Fibroblast of skin of back (primary cell): ENCODE measurements around the gene S100A2. TPM values are rescaled to one million over a fixed set of nuclear protein-coding genes. Genes with fewer than 3 reads are reported as not detected.
A peak's percentile ranks its signal among the peaks of the same experiment; 100 is the strongest.

Experiments
- DNase-seq: peaks from one replicate; pipeline ENCODE4 v3.0.0-alpha.2; 2013
- polyA plus RNA-seq, 2 experiments: library from polyadenylated mRNA; unstranded; fragments of 120-200 nt; gene quantifications; one replicate each; pipeline ENCODE4 v1.2.1, GENCODE V29; 2013; ENCODE audit not compliant: insufficient read length in 2 of 2

The S100A2 gene
- 9.2 TPM for polyA plus RNA-seq (2013, experiment 1 of 2; ENCODE audit: insufficient read length)
- 5.7 TPM for polyA plus RNA-seq (2013, experiment 2 of 2; ENCODE audit: insufficient read length)

DNA sequence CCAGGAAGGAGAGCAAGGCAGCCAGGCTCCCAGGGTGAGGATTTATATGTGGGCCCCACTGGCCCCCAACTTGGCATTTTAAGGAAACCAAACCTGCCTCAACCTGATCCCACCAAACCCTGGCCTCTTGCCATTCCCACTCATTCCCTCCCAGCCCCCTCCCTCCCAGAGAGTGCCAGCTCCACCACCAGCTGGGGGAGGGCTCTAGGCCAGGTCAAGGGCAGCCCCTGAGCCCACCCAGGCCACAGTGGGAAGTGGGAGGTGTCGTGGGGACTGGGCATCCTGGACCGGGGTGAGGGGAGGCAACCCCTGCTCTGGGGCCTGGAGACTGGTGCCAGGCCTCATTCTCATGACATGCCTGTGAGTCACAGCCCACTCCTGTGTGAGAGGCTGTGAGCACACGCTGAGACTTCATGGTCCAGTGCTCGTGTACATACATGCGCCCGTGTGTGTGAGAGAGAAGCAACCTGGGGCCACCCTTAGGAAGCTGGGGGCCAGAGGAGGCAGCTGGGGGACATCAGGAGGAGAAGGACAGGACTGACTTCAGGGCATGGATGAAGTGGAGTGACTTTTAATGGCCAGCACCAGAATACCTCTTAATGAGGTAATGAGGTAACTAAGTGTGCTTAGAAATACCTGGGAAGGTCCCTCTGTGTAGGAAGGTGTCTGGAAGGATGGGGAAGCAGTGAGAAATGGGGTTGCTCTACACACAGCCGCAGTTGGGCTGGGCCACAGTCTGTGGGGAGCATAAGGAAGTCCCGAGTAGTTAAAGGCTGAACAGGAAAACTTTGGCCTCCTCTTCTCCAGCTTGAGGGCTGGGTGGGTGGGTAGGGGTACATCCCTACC, at the start of gene S100A2:
S100A2 (minus strand) TSS at position 316 of the 846 bp plus-strand sequence. CDS start 1,967 bp downstream, outside the sequence.
- peak; percentile 97 for DNase-seq

DNA sequence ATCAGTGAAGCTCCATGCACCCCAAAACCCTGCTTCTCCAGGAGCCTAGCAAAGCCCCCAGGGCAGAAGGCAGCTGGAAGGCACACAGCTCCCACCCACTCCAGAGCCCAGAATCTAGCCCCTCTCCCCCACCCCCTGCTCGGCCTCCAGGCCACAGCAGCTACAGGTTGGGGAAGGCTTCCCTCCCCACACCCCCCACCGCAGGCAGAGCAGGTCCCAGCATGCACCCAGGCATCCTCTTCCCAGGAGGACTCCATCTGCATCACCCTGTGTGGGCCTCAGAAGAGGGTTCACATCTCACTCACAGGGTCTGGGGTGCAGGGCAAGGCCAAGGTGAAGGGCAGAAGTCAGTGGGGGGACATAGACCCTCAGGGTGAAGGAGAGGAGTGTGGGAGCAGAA, 49.8 kb upstream of the S100A2 start:
- no peak for DNase-seq

DNA sequence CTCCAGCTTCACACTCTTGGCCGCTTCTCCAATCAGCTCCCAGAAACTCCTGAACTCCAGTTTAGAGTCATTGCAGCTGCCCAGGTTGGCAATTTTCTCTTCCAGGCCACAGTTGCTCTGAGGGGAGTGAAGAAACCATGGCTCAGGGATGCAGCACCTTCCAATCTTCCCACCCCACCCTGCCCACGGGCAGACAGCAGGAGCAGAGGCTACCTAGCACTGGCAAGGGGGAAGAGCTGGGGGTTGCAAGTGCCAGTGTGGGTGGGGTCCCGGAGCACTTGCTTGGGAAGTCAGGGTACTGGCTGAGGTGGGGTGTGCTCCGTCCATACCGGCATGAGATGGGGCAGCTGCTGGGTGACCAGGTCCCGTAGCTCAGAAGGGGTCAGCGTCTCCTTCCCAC, 49.3 kb upstream of the S100A2 start:
- DNase-seq: no peak

DNA sequence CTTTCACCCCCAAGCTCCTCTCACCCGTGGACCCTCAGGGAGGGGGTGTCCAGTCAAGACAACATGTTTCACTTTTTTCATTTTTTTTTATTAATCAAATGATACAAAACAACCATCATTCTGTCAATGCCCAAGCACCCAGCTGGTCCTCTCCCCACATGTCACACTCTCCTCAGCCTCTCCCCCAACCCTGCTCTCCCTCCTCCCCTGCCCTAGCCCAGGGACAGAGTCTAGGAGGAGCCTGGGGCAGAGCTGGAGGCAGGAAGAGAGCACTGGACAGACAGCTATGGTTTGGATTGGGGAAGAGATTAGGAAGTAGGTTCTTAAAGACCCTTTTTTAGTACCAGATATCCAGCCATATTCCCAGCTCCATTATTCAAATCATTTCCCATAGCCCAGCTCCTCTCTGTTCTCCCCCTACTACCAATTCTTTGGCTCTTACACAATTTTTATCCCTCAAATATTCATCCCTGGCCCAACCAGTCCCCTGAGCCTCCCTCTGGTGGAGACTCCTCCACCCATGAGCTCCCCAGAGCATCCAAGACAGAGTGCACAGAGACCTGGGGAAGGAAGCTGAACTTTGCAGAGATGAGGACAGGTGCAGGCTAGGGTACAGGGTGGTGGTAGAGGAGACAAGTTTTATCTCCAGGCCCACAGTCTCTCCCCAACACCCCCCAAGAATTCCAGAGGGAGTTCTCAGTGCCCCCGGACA, 48.7 kb upstream of the S100A2 start:
- no peak for DNase-seq

GRCh38 chr1:153613406-153613805, 47.8 kb upstream of the S100A2 start:
- DNase-seq: no peak

DNA sequence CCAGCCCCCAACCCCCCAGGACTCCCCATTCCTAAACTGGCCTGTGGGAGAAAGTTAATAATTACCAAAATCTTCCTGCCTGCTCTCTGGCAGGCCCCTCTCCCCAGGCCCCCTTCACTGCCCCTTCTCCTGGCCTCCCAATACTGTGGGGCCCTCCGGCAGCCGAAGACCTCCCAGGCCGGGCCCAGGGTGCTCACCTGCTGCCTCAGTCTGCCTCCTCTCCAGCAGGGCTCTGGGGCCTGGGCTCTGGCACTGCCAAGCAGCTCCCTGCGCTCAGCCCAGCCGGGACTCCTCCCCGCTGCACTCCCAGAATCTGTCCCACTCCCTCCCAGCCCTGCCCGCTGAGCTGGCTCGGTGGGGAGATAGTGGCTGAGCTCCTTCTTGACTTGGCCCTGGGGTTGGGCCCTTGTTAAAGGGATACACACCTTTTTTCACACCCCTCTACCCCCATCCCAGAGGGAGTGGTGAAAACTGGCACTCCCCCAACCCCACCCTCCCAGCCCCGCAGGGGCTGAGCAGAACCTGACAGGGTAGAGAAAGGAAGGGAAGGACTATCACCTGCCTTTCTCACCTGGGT, 47.2 kb upstream of the S100A2 start, which contains the start of gene S100A16:
S100A16 (minus strand) TSS at position 383 of the 577 bp plus-strand sequence. CDS start 4,986 bp downstream, outside the sequence.
- DNase-seq: peak; percentile 82

DNA sequence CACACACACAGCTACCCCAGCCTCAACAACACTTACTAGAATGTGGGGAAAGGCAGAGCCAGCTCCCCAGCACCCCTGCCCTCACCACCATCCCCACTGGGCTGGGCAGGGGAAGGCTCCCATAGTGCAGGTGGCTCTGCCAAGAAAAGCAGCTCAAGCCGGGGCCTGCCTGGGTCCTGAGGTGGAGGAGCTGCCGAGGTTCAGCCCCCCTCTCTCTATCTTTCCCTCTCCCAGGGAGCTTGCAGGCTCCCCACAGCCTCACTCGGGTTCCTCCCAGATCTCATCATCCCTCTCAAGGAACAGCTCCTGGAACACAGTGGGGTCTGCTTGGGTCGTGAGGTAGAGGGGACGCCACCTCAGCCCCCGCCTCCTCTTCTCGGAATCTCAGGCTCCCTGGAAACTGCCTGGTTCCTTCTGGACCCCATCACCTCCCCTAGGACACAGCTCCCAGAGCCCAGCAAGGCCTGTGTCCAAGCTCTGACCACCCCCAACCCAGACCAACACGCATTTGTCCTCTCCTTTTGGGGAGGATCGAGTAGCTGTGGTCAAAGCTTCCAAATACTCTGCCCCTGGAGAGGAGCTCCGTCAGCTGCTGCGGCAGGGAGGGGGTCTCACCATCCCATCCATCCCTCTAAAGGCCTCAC, 46.6 kb upstream of the S100A2 start:
- DNase-seq: no peak

DNA sequence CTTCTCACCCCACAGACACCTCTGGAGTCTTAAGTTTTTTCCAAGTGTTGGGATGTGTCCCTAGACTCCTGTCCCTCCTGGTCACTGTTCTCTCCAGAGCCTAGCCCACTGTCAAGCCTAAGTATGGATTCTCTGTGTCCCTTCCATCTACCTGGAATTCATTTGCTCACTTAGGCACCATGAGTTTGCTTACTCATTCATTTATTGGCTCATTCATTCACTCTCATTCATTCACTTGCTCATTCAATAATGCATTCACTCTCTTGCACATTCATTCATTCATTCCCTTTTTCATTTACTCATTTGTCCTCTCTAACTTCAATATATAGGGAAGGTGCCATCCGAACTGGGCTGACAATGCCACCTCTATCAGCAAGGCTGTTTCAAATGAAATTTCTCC, 45.7 kb upstream of the S100A2 start:
- DNase-seq: no peak

DNA sequence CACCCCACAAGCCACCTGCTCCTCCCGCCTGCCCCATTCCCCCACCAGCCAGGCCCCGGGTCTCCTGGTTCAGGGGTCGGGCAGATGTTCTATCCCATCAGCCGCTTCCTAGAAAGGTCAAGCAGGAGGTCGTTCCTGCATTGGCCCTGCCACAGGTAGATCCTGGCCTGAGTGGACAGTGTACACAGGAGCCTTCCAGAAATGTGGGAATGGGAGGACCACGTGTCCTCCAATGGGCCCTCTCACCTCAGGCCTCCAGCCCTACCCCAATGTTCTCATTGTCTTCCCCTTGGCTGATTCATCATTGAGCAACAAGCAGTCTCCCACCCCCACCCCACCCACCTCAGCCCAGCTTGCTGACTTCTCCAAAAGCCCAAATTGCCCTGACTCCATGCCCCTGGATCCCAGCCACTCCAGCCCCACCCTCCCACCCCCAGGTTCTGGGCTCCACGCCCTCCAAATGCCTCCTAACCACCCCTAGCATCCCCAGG, 45.2 kb upstream of the S100A2 start:
- no peak for DNase-seq

GRCh38 chr1:153610334-153610733, 44.7 kb upstream of the S100A2 start:
- DNase-seq: no peak

GRCh38 chr1:153609585-153609907, 43.9 kb upstream of the S100A2 start:
- no peak for DNase-seq

DNA sequence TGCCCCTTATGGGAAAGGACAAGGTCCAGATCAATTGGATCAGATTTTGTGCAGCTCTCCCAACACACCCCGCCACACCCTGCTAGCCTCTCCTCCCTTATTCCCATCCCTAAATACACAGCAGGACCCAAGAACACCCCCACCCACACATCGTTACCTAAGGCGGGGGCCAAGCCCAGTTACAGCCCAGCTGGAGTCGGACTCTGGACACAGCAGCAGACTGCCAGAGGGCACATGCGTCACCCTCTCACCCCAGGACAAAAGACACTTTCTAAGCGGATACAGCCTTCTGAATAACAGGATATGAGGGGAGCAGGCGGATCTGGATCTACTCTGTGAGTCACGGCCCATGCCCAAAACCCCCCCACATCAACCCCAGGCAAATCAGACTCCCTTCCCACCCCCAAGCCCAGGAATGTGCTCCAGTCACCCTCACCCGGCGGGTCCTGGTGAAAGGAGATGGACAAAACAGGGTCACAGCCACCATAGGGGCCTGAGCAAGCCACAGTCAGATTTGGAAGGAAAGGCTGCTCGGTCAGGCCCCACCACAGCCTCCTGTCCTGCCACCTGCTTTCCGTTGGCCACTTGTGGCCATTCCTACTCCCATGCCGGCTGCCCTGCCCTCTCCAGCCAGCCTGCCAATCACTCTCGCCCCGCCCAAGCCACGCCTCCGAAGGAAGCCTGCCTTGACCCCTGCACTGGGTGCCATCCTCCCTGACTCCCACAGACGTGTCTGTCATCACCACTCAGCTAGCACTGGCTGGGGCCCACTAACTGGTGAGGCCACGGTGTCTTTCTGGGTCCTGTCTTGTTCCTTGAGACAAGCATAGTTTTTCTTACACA, 43.3 kb upstream of the S100A2 start:
- peak; percentile 97 for DNase-seq

DNA sequence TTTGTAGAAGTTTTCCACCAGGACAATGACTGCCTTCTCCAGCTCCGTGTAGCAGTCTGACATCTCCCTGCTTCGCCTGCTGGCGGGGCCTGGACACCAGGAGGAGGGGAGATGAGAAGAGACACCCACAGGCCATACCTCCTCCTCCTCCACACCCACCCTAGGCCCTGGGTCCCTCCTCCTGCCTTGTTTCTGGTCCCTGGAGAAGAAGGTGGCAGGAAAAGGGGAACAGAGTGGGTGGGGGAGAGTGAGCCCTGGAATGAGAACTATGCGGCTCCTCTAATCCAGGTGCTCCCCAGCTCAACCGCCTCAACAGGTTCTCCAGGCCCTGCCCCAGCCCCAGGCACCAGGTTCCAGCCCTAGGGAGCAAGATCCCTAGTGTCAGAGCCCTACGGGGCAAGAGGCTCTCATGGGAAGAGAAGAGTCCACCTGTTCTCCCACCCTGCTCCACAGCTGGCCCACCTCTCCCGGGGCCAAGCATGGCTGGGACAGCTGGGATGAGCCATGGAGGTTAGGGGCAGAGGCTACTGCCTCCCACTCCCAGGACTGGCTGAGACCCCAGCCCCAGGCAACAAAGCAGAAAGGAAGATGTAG, 42.5 kb upstream of the S100A2 start:
- peak; percentile 39 for DNase-seq

DNA sequence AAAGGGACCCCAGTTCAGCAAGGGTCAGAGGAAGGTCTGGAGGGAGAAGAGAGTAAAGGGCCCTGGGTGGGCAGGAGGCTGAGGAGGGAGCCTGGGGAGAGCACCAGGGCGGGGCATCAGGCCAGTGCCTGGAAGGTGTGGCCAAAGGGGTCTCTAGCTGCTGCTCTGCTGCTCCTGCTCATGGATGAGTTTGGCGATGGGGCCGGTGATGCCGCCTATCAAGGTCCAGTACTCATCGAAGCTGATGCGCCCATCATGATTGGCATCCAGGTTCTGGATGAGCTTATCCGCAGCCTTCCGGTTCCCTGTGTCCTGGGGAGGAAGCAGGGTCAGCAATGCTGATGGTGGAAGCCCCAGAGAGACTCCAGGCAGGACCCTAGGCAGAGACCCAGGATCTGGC, 41.7 kb upstream of the S100A2 start:
- DNase-seq: no peak

GRCh38 chr1:153606194-153606593, 40.5 kb upstream of the S100A2 start:
- no peak for DNase-seq

DNA sequence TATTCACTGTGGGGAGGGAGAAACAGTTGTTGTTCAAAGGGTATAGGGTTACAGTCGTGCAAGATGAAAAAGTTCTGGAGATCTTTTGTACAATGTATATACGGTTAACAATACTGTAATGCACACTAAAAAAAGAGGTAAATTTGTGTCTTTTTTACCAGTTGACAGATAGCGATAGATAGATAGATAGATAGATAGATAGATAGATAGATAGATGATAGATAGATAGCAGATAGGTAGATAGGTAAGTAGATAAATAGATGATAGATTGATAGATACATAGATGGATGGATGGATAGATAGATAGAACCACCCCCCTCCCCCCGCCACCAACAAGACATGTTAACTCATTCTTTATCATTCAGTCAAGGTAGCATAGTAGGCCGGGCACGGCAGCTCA, 37.1 kb upstream of the S100A2 start:
- DNase-seq: no peak

- no peak for DNase-seq
These were observed 34.2 kb upstream of the S100A2 start for GRCh38 chr1:153599847-153600246.

GRCh38 chr1:153598309-153599172, 32.9 kb upstream of the S100A2 start:
- peak; percentile 58 for DNase-seq

GRCh38 chr1:153597206-153597605, 31.6 kb upstream of the S100A2 start:
- DNase-seq: peak; percentile 26

DNA sequence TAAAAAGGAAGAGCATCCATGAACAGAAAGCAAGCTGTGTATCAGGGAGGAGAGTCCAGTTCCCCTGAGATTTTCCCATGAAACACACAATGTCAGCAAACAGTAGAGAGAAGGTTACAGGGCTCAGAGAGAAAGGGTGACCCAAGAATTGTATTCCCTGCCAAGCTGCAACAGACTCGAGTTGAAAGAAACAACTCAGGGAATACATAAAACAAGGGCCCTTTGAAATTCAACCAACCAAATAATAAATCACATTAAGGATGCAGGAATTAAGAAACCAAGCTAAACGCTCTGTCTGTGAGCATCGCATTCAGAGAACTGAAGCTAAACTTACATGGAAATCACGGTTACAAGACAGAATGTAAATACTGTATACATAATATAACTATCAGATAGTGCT, 27.1 kb upstream of the S100A2 start:
- no peak for DNase-seq
